Thyroid gland (tissue), 4 donors: Measurements from ENCODE around the gene NOL12. TPM values are rescaled to one million over a fixed set of nuclear protein-coding genes. Genes with fewer than 3 reads are reported as not detected.

Source experiments
- DNase-seq, 2 donors: peaks; one replicate each; pipeline ENCODE4 v3.0.0-alpha.2; 2019
- H3K27ac ChIP-seq, 3 donors: fragments of 200-600 bp; sonication (generic); 1 replicate in 2 of 3; 2 replicates in 1 of 3; pipeline ENCODE4 v1.5.1; 2016 to 2019; ENCODE audit warnings: mild to moderate bottlenecking in 1 of 3, moderate library complexity in 1 of 3
- H3K27me3 ChIP-seq: fragments of 200-600 bp; sonication (generic); one replicate; pipeline ENCODE4 v1.5.1; 2019
- H3K36me3 ChIP-seq, 2 donors: fragments of 200-600 bp; sonication (generic); one replicate each; pipeline ENCODE4 v1.5.1; 2016 to 2019
- H3K4me1 ChIP-seq, 2 donors: fragments of 200-600 bp; sonication (generic); one replicate each; pipeline ENCODE4 v1.5.1; 2017 to 2019
- H3K4me3 ChIP-seq, 3 donors: fragments of 200-600 bp; sonication (generic); replicated peaks in 1 of 3; 1 replicate in 2 of 3; 2 replicates in 1 of 3; pipeline ENCODE4 v1.5.1; 2016; ENCODE audit warnings: mild to moderate bottlenecking in 1 of 3
- H3K9me3 ChIP-seq: fragments of 200-600 bp; sonication (generic); one replicate; pipeline ENCODE4 v1.5.1; 2017
- CTCF ChIP-seq, 6 experiments: fragments of 200-600 bp in 3 of 6; fragments of 450-650 bp in 3 of 6; sonication (generic) in 3 of 6; IDR thresholded peaks; one replicate each; pipeline ENCODE4 v1.5.1; 2016 to 2019; ENCODE audit warnings: antibody characterized with exemption in 6 of 6, mild to moderate bottlenecking in 2 of 6, inconsistent platforms in 1 of 6, moderate library complexity in 1 of 6
- POLR2A ChIP-seq, 2 donors: fragments of 450-650 bp; IDR thresholded peaks; one replicate each; pipeline ENCODE4 v1.6.1; 2017; ENCODE audit warnings: antibody characterized with exemption in 2 of 2, mild to moderate bottlenecking in 2 of 2, moderate library complexity in 1 of 2
- WGBS, 2 donors: methylation state at CpG; one replicate each; pipeline ENCODE4 v1.1.5; 2017; 5-methylcytosine and 5-hydroxymethylcytosine counted together
- intact Hi-C: fragments of 100-400 bp; cut with DNase I; formaldehyde crosslinking; loops from one replicate; pipeline ENCODE4 v1.15.1; 2023
- total RNA-seq, 4 donors: library from RNA; depleted of rRNA; stranded (reverse); fragments of >200 nt; gene quantifications; one replicate each; pipeline ENCODE4 v1.2.3, GENCODE V29; 2016

Gene NOL12
- total RNA-seq, 4 donors from 2014 or later, result 18.7 to 52.6 (median 47.6) TPM

GRCh38 chr22:37664249-37665101 lies 21.7 kb upstream of the NOL12 start:
- intact Hi-C loops, result no loop called here
- no peaks in the 10 kb centered on the region for H3K9me3 ChIP-seq
- TF ChIP-seq POLR2A (IDR thresholded peaks at IDR 0.05), result no peak
- TF ChIP-seq CTCF (IDR thresholded peaks at IDR 0.05), result no peak
- H3K4me3 ChIP-seq, result no peak overlapping the region
- no peaks in the 10 kb centered on the region for H3K27me3 ChIP-seq
- H3K4me1 ChIP-seq, result peaks cover 12 to 26% of the 10 kb centered on the region in 2 donors
- no peak for DNase-seq
- H3K27ac ChIP-seq, result no peak overlapping the region
- WGBS, 2 donors, result 86 to 87% methylated on average over 16 of the region's 16 CpGs
- H3K36me3 ChIP-seq, result no peaks in the 10 kb centered on the region

GRCh38 chr22:37665487-37665886 lies 20.7 kb upstream of the NOL12 start:
- Histone ChIP-seq H3K27ac (no peak overlapping the region), H3K27me3 (no peaks in the 10 kb centered on the region), H3K36me3 (no peaks in the 10 kb centered on the region), H3K9me3 (no peaks in the 10 kb centered on the region), H3K4me3 (no peak overlapping the region), H3K4me1 (peaks cover 4 to 16% of the 10 kb centered on the region in 2 donors)
- TF ChIP-seq POLR2A (IDR thresholded peaks at IDR 0.05) (no peak), CTCF (IDR thresholded peaks at IDR 0.05) (no peak)
- no peak for DNase-seq
- WGBS, 2 donors, result 91 to 96% methylated on average over 22 to 24 of the region's 24 CpGs
- intact Hi-C loops, result no loop called here

GRCh38 chr22:37669586-37669985 lies 16.6 kb upstream of the NOL12 start:
- Histone ChIP-seq H3K4me1 (peaks cover 5 to 13% of the 10 kb centered on the region in 2 donors), H3K9me3 (no peaks in the 10 kb centered on the region), H3K4me3 (no peak overlapping the region), H3K27me3 (no peaks in the 10 kb centered on the region), H3K36me3 (no peaks in the 10 kb centered on the region), H3K27ac (no peak overlapping the region)
- TF ChIP-seq POLR2A (IDR thresholded peaks at IDR 0.05) (no peak), CTCF (IDR thresholded peaks at IDR 0.05) (no peak)
- DNase-seq, result no peak
- intact Hi-C loops, result no loop called here
- 92 to 94% methylated on average over 6 of the region's 6 CpGs for WGBS, 2 donors

- Histone ChIP-seq H3K27me3 (no peaks in the 10 kb centered on the region), H3K4me1 (peaks cover 22 to 41% of the 10 kb centered on the region in 2 donors), H3K27ac (no peak overlapping the region), H3K36me3 (no peaks in the 10 kb centered on the region), H3K4me3 (no peak overlapping the region), H3K9me3 (no peaks in the 10 kb centered on the region)
- DNase-seq, result no peak
- intact Hi-C loops, result loop anchor here (10.0 kb wide), 1 partner anchor 122 kb away; no protein-coding TSS in a partner anchor
- TF ChIP-seq POLR2A (IDR thresholded peaks at IDR 0.05), result no peak
- no peak for TF ChIP-seq CTCF (IDR thresholded peaks at IDR 0.05)
- WGBS, 2 donors, result 70 to 78% methylated on average over 15 of the region's 15 CpGs
Measured at GRCh38 chr22:37672206-37672919, 13.8 kb upstream of the NOL12 start.
